HUES6 (cell line): ENCODE data around the gene TMEM26.
"Not testable (repeated sequence)": the region's sequence is repeated elsewhere in the genome, so short reads cannot be mapped to it uniquely, and the experiment has no call there.

ENCODE experiments used
- H3K27ac ChIP-seq: 2 replicates; pipeline ENCODE4 v1.7.0; 2013; ENCODE audit warnings: low read depth, mild to moderate bottlenecking, low read length, inconsistent platforms
- H3K27me3 ChIP-seq: 2 replicates; pipeline ENCODE4 v1.6.1; 2013; ENCODE audit warnings: low read length; ENCODE audit not compliant: control insufficient read depth, insufficient read depth
- H3K36me3 ChIP-seq: 2 replicates; pipeline ENCODE4 v1.6.1; 2013; ENCODE audit warnings: low read length; ENCODE audit not compliant: control insufficient read depth, insufficient read depth
- H3K4me1 ChIP-seq: 2 replicates; pipeline ENCODE4 v1.6.1; 2013; ENCODE audit warnings: low read length; ENCODE audit not compliant: control insufficient read depth, insufficient read depth
- H3K4me3 ChIP-seq: 2 replicates; pipeline ENCODE4 v1.5.1; 2013; ENCODE audit warnings: low read depth, low read length
- H3K9ac ChIP-seq: one replicate; pipeline ENCODE4 v1.6.1; 2013; ENCODE audit warnings: mild to moderate bottlenecking, low read length
- H3K9me3 ChIP-seq: 2 replicates; pipeline ENCODE4 v1.6.1; 2013; ENCODE audit warnings: low read depth, low read length; ENCODE audit not compliant: control insufficient read depth, insufficient read depth

The TMEM26 gene

DNA sequence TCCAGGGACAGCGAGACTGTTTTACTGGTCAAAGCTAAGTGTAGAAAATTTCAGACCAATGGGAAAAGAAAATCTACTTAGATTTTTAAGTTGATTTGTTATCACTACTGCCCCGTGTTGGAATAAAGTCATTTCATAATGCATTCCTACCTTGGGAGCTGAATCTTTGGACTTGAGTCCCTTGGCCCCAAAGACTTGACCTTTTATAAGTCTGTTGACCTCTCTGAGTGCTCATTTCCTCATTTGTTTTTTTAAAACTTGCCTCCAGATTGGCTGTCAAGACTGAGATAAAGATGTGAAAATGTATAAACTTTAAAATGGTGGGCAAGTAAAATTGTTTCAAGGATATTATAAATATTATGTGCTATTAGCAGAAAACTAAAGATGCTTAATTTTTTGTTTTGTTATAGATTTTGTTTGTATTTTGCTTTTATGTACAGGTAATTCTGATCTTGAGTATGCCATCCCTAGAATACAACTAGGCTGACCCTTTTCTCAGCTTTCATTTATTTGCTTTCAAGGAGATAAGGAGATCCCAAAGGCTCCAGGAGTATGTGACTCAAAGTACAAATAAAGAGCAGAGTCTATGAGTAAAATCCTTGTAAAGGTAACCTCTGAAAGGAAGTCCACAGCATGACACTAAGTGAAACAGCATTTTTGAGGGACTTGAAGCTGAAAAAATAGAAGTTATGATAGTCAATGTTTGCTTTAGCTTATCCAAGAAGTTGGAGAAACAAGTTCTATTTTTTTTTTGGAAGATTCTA lies 54.6 kb downstream of the TMEM26 start:
- H3K9ac ChIP-seq = no peak overlapping the region
- no peak overlapping the region for H3K27ac ChIP-seq
- no peaks in the 10 kb centered on the region for H3K36me3 ChIP-seq
- no peak overlapping the region for H3K4me3 ChIP-seq
- no peaks in the 10 kb centered on the region for H3K9me3 ChIP-seq
- no peaks in the 10 kb centered on the region for H3K4me1 ChIP-seq
- no peaks in the 10 kb centered on the region for H3K27me3 ChIP-seq

DNA sequence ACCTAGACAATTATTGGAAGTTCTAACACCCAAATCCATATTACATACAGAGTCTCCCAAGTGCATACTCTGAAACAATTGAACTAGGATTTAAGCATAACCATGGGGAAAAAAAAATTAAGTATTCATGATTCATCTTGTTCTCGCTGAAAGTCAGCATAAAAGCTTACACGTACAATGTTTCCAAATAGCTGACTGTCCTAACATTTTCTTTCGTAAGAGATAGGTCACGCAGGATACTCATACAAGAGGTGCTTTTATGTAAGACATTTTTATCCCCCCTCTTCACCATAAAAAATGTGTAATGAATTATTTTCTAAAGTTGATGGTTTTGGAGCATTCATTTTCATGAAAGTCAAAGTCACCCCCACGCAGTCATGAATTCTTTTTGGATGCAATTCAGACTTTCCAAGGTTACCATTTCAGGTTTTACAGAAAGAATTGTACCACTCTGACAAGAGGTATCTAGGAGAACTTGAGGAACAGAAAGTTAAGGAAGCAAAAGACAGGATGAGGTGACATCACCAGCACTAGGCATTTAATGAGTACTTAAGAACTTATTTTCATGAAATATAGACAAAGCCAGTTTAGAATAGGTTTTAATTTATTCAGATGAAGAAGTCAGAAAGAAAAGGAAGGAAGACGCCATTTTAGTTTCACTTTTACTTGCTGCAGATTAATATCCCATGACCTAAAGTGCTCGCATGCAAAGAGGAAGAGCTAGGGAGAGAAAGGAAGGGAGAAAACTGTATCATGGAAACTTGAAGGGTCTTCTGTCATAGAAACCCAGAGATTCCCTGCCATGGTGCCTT lies 55.8 kb downstream of the TMEM26 start:
- no peak overlapping the region for H3K9ac ChIP-seq
- no peaks in the 10 kb centered on the region for H3K4me1 ChIP-seq
- no peaks in the 10 kb centered on the region for H3K27me3 ChIP-seq
- no peaks in the 10 kb centered on the region for H3K9me3 ChIP-seq
- no peaks in the 10 kb centered on the region for H3K36me3 ChIP-seq
- no peak overlapping the region for H3K4me3 ChIP-seq
- no peak overlapping the region for H3K27ac ChIP-seq

DNA sequence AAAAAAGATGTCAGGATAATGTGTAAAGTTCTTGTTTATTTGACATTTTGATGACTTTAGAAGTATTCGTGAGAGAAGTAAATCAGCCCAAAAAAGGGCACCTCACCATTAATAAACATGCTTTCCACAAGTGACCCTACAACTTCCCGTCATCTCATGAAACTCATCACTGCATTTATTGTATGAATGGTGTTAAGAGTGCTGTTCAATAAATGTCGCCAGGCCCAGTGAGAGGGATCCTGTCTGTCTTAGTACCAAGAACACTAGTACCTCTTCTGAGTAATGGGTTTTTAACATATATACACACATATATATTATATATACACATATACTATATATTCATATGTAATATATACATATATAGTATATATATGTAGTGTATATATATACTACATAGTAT lies 61.9 kb downstream of the TMEM26 start:
- H3K9ac ChIP-seq = no peak overlapping the region
- no peaks in the 10 kb centered on the region for H3K9me3 ChIP-seq
- no peak overlapping the region for H3K4me3 ChIP-seq
- no peak overlapping the region for H3K27ac ChIP-seq
- H3K4me1 ChIP-seq = no peaks in the 10 kb centered on the region
- H3K27me3 ChIP-seq = no peaks in the 10 kb centered on the region
- no peaks in the 10 kb centered on the region for H3K36me3 ChIP-seq

DNA sequence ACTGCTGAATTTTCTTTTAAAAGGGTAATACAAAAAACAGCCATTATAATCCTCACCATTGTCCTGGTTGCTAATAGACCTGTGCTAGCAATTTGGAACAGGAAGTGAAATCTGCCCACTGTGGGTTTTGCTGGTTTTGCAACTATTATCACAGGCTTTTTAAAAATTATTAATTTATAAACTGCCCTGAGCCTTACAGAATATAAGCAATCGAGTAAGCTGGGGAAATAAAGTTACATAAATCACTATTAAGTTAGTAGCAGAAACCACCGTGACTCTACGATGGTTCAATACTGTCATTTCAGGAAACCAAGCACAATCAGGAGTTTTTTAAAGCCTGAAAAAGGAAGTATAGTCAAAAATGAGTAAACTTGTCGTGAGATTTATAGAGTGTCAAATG lies 62.3 kb downstream of the TMEM26 start:
- H3K4me3 ChIP-seq = no peak overlapping the region
- H3K4me1 ChIP-seq = no peaks in the 10 kb centered on the region
- no peaks in the 10 kb centered on the region for H3K9me3 ChIP-seq
- H3K36me3 ChIP-seq = no peaks in the 10 kb centered on the region
- H3K27me3 ChIP-seq = no peaks in the 10 kb centered on the region
- H3K27ac ChIP-seq = no peak overlapping the region
- no peak overlapping the region for H3K9ac ChIP-seq

DNA sequence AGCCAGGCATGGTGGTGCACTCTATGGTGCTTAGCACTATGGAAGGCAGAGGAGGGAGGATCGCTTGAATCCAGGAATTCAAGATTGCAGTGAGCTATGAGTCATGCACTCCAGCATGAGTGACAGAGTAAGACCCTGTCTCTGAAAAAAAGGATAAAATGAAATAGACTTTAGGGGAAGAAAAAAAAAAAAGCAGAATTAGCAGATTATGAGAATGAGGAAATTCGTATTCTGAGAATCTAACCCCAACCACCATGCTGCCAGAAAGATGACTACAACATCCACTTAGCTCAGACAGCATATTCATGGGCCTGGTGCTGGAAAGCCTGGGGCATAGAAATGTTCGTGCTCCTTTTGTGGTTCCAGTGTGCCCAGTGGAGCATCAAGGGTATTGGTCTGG lies 63.3 kb downstream of the TMEM26 start:
- H3K9ac ChIP-seq = no peak overlapping the region
- H3K27me3 ChIP-seq = no peaks in the 10 kb centered on the region
- H3K9me3 ChIP-seq = no peaks in the 10 kb centered on the region
- H3K36me3 ChIP-seq = no peaks in the 10 kb centered on the region
- no peaks in the 10 kb centered on the region for H3K4me1 ChIP-seq
- no peak overlapping the region for H3K4me3 ChIP-seq
- H3K27ac ChIP-seq = no peak overlapping the region

DNA sequence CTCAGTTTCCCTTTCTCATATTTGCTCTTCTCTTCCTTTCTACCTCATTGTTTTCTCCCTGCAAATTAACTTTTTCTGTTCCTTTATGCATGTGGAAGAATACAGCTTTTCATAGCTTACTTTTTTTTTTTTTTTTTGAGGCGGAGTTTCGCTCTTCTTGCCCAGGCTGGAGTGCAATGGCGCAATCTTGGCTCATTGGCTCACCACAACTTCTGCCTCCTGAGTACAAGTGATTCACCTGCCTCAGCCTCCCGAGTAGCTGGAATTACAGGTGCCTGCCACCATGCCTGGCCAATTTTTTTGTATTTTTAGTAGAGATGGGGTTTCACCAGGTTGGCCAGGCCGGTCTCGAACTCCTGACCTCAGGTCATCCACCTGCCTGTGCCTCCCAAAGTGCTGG lies 64.2 kb downstream of the TMEM26 start:
- H3K27ac ChIP-seq, H3K27me3 ChIP-seq, H3K4me3 ChIP-seq, H3K9me3 ChIP-seq, H3K4me1 ChIP-seq, H3K36me3 ChIP-seq, H3K9ac ChIP-seq: not testable (repeated sequence)

DNA sequence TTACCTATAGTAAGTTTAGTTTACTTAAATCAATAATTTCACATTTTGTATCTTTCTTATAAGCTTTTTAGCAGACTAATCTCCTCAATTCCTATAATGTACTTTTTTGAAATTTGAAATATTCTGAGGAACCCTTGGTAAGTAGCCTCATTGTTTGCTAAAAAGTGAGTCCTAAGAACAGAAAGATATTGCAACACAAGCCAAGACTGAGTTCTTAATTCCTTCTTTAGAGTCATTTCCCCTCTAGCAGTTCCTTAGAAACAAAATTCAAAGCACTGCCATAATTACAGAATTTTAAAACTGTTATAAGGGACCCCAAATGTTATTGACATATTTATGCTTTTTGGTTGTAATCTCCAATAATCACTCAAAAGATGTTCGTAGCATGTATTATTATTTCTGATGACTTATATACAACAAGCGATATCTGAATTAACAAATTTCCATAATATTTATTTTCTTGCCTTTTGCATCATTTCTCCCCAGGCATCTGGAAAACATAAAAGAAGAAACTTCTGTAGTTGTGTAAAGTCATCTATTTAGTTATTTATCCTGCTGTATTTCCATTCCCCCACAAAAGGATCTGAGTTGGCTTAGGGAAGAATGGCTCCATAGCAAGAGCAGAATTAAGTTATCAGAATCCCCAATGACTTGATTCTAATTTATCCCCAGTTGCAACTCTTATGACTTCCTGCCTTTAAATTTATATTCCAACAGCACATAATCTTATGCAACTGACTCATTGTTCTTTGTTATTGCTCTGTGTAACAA lies 67.8 kb downstream of the TMEM26 start:
- H3K9ac ChIP-seq = no peak overlapping the region
- no peaks in the 10 kb centered on the region for H3K9me3 ChIP-seq
- H3K27me3 ChIP-seq = no peaks in the 10 kb centered on the region
- H3K4me1 ChIP-seq = no peaks in the 10 kb centered on the region
- H3K36me3 ChIP-seq = no peaks in the 10 kb centered on the region
- no peak overlapping the region for H3K27ac ChIP-seq
- no peak overlapping the region for H3K4me3 ChIP-seq

DNA sequence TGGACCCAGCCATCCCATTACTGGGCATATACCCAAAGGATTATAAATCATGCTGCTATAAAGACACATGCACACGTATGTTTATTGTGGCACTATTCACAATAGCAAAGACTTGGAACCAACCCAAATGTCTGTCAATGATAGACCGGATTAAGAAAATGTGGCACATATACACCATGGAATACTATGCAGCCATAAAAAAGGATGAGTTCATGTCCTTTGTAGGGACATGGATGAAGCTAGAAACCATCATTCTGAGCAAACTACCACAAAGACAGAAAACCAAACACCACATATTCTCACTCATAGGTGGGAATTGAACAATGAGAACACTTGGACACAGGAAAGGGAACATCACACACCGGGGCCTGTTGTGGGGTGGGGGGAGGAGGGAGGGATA lies 72.0 kb downstream of the TMEM26 start:
- H3K4me3 ChIP-seq, H3K9me3 ChIP-seq, H3K9ac ChIP-seq, H3K36me3 ChIP-seq, H3K27ac ChIP-seq, H3K27me3 ChIP-seq, H3K4me1 ChIP-seq: not testable (repeated sequence)

DNA sequence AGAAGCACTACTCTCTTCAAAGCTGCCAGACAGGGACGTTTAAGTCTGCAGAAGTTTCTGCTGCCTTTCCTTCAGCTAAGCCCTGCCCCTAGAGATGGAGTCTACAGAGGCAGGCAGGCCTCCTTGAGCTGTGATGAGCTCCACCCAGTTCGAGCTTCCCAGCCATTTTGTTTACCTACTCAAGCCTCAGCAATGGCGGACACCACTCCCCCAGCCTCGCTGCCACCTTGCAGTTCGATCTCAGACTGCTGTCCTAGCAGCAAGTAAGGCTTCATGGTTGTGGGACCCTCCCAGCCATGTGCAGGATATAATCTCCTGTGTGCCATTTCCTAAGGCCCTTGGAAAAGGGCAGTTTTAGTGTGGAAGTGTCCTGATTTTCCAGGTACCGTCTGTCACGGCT lies 74.3 kb downstream of the TMEM26 start:
- H3K27ac ChIP-seq = no peak overlapping the region

DNA sequence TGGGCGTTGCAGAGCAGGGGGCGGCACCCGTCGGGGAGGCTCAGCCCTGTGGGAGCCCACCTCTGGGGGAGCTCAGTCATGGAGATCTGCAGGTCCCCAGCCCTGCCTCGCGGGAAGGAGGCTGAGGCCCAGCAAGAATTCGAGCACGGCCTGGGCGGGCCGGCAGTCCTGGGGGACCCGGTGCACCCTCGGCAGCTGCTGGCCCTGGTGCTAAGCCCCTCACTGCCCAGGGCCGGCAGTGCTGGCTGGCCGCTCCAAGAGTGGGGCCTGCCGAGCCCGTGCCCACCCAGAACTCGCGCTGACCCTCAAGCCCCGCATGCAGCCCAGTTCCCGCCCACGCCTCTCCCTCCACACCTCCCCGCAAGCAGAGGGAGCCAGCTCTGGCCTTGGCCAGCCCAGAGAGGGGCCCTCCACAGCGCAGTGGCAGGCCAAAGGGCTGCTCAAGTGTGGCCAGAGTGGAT lies 76.2 kb downstream of the TMEM26 start:
- Histone ChIP-seq H3K9ac (no peak overlapping the region), H3K27me3 (no peaks in the 10 kb centered on the region), H3K4me1 (no peaks in the 10 kb centered on the region), H3K27ac (no peak overlapping the region), H3K4me3 (no peak overlapping the region), H3K36me3 (no peaks in the 10 kb centered on the region), H3K9me3 (0 out of 2 replicates have a peak, but pooled peaks cover 2% of the 10 kb centered on the region)

More for the DNA sequence above, 74.3 kb downstream of the TMEM26 start:
- no peaks in the 10 kb centered on the region for H3K4me1 ChIP-seq
- H3K9ac ChIP-seq = no peak overlapping the region
- no peak overlapping the region for H3K4me3 ChIP-seq
- no peaks in the 10 kb centered on the region for H3K27me3 ChIP-seq
- H3K9me3 ChIP-seq = 0 out of 2 replicates have a peak, but pooled peaks cover 2% of the 10 kb centered on the region
- no peaks in the 10 kb centered on the region for H3K36me3 ChIP-seq

DNA sequence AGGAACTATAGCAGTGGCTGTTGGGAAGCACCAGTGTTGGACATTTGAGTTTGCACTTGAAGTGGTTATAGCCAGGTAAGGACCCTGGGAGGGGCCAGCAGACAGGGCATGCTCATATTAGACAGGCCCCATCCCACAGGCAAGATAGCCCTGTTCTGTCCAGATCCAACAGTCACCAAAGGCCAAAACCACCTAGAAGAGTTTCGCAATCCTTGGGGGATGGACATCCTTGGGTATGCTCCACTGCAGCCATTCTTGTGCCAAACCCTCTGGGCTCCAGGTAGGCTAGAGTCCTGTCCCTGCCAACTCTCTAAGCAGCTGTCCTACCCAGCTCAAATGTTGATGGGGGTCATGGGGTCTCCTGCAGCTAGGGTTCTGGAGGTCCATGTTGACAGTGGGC lies 76.8 kb downstream of the TMEM26 start:
- Histone ChIP-seq H3K4me1 (no peaks in the 10 kb centered on the region), H3K27me3 (no peaks in the 10 kb centered on the region), H3K36me3 (no peaks in the 10 kb centered on the region), H3K27ac (no peak overlapping the region), H3K9me3 (0 out of 2 replicates have a peak, but pooled peaks cover 2% of the 10 kb centered on the region), H3K4me3 (no peak overlapping the region), H3K9ac (no peak overlapping the region)
